K562 (cell line): ENCODE data around the gene LMTK2.

Experiments used
- BHLHE40 ChIP-seq: IDR thresholded peaks from 2 replicates; pipeline ENCODE4 v1.6.1; 2011; ENCODE audit warnings: low read length, improper control_type of control experiment
- ERF ChIP-seq: fragments of 450-650 bp; formaldehyde crosslinking; IDR thresholded peaks from 2 replicates; pipeline ENCODE4 v1.4.0; 2020; ENCODE audit warnings: mild to moderate bottlenecking, mixed read lengths
- JUNB ChIP-seq: fragments of 450-650 bp; formaldehyde crosslinking; conservative IDR thresholded peaks from 2 replicates; pipeline ENCODE4 v1.4.0; 2020; ENCODE audit warnings: mild to moderate bottlenecking
- KLF10 ChIP-seq: fragments of 250-450 bp; sonication (Bioruptor Pico); IDR thresholded peaks from 2 replicates; pipeline ENCODE4 v1.6.1; 2021; ENCODE audit warnings: matching md5 sums
- NUFIP1 ChIP-seq: fragments of 450-650 bp; IDR thresholded peaks from 2 replicates; pipeline ENCODE4 v1.6.1; 2018; ENCODE audit not compliant: partially characterized antibody
- POLR2A ChIP-seq: fragments of 450-650 bp; conservative IDR thresholded peaks from 2 replicates; pipeline ENCODE4 v1.6.1; 2016
- SMARCC2 ChIP-seq: fragments of 450-650 bp; IDR thresholded peaks from 2 replicates; pipeline ENCODE4 v1.6.1; 2017; ENCODE audit warnings: antibody characterized with exemption, moderate library complexity, mild to moderate bottlenecking, low read depth
- SREBF2 ChIP-seq: sonication (generic); formaldehyde crosslinking; IDR thresholded peaks from 2 replicates; pipeline ENCODE4 v1.4.0; 2020; ENCODE audit warnings: mild to moderate bottlenecking, missing genetic modification reagents
- XRCC4 ChIP-seq: IDR thresholded peaks from one replicate; pipeline ENCODE4 v1.6.1; 2011; ENCODE audit not compliant: insufficient read depth, insufficient read length; ENCODE audit errors: extremely low read depth
- ZKSCAN1 ChIP-seq: fragments of 150-350 bp; IDR thresholded peaks from 2 replicates; pipeline ENCODE4 v1.6.1; 2016; ENCODE audit warnings: low read depth, low read length
- TF ChIP-seq, protein P1 (sequence below), 2 experiments: fragments of 200-800 bp in 1 of 2; sonication (Bioruptor generic) in 1 of 2; sonication (generic) in 1 of 2; formaldehyde crosslinking in 1 of 2; IDR thresholded peaks in 1 of 2; conservative IDR thresholded peaks in 1 of 2; 2 replicates each; pipeline versions ENCODE4 v1.5.0 to v1.6.1; 2016 to 2020; ENCODE audit warnings: missing compliant biosample characterization in 1 of 2, missing genetic modification characterization in 1 of 2, missing genetic modification reagents in 1 of 2
- TF ChIP-seq, protein P2 (sequence below), 3 experiments: IDR thresholded peaks in 2 of 3; conservative IDR thresholded peaks in 1 of 3; 2 replicates each; pipeline ENCODE4 v1.5.1; 2011 to 2012; ENCODE audit warnings: low read length in 3 of 3, mild to moderate bottlenecking in 3 of 3, control low read depth in 2 of 3, improper control_type of control experiment in 1 of 3, inconsistent platforms in 1 of 3, low read depth in 1 of 3, mixed read lengths in 1 of 3, moderate library complexity in 1 of 3; ENCODE audit not compliant: insufficient read depth in 2 of 3

- TF ChIP-seq POLR2A, result no peak
- no peak for TF ChIP-seq BHLHE40
- TF ChIP-seq JUNB, result no peak
- TF ChIP-seq, protein P1, sequence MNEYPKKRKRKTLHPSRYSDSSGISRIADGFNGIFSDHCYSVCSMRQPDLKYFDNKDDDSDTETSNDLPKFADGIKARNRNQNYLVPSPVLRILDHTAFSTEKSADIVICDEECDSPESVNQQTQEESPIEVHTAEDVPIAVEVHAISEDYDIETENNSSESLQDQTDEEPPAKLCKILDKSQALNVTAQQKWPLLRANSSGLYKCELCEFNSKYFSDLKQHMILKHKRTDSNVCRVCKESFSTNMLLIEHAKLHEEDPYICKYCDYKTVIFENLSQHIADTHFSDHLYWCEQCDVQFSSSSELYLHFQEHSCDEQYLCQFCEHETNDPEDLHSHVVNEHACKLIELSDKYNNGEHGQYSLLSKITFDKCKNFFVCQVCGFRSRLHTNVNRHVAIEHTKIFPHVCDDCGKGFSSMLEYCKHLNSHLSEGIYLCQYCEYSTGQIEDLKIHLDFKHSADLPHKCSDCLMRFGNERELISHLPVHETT (CRISPR knock-in tag; conservative IDR thresholded peaks at IDR 0.05 in 1 of 2, IDR thresholded peaks at IDR 0.05 in 1 of 2), result no peak
- no peak for TF ChIP-seq ERF (CRISPR knock-in tag)
- no peak for TF ChIP-seq SREBF2
- TF ChIP-seq NUFIP1, result no peak
- TF ChIP-seq, protein P2, sequence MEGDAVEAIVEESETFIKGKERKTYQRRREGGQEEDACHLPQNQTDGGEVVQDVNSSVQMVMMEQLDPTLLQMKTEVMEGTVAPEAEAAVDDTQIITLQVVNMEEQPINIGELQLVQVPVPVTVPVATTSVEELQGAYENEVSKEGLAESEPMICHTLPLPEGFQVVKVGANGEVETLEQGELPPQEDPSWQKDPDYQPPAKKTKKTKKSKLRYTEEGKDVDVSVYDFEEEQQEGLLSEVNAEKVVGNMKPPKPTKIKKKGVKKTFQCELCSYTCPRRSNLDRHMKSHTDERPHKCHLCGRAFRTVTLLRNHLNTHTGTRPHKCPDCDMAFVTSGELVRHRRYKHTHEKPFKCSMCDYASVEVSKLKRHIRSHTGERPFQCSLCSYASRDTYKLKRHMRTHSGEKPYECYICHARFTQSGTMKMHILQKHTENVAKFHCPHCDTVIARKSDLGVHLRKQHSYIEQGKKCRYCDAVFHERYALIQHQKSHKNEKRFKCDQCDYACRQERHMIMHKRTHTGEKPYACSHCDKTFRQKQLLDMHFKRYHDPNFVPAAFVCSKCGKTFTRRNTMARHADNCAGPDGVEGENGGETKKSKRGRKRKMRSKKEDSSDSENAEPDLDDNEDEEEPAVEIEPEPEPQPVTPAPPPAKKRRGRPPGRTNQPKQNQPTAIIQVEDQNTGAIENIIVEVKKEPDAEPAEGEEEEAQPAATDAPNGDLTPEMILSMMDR (IDR thresholded peaks at IDR 0.05 in 2 of 3, conservative IDR thresholded peaks at IDR 0.05 in 1 of 3; ENCODE audit: insufficient read depth in 2 of 3, low read depth in 1 of 3, low read length in 3 of 3), result no peak
- no peak for TF ChIP-seq XRCC4
- TF ChIP-seq ZKSCAN1, result no peak
- TF ChIP-seq KLF10 (CRISPR knock-in tag), result no peak
- TF ChIP-seq SMARCC2, result no peak
These were observed 102.7 kb downstream of the LMTK2 start for GRCh38 chr7:98209166-98209920.
